Articular chondrocyte of knee joint (primary cell): ENCODE results near the gene WDR73. TPM values are rescaled to one million over a fixed set of nuclear protein-coding genes. Genes with fewer than 3 reads are reported as not detected.

Source experiments
- total RNA-seq: library from RNA; depleted of rRNA; stranded (reverse); fragments of >200 nt; gene quantifications from 2 replicates; pipeline ENCODE4 v1.2.3, GENCODE V29; 2012

WDR73 gene
- total RNA-seq, result 26.6 and 28.4 TPM in 2 replicates

DNA sequence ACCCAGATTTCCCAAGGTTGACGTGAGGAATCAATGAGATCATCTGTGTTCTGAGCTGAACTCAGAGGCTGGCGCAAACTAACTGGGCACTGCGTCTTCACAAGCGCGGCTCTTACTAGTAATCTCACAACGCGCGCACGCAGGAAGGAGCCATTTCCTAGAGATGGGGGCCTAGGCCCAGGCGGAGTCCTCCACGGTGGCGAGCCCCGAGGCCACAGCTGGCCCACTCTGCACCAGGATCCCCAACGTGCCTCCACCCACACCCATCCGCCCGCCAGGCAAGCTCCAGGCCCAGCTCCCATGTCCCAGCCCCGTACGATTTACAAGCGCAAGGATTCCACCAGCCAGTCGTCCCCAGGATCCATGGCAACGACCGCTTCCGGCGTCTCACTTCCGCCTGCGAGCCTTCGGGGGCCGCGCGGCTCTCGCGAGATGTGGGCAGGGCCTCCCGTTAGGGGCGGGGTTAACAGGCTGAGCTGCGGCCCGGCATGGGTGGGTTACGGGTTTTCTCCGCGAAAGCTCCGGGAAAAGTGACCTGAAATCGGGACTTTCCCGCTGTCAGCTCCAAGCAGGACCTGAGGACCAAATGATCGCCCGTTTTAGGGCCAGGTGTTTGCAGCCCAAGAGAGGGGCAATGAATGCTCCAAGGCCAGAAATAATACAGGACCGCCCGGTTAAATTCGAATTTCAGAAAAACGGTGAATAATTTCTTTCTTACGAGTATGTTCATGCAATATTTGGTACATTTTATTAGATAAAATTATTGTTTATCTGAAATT, at the start of gene WDR73:
Gene WDR73, minus strand, starts transcription at position 374 of the 779 bp plus-strand sequence. Its CDS starts 9 bp downstream, at position 365.

DNA sequence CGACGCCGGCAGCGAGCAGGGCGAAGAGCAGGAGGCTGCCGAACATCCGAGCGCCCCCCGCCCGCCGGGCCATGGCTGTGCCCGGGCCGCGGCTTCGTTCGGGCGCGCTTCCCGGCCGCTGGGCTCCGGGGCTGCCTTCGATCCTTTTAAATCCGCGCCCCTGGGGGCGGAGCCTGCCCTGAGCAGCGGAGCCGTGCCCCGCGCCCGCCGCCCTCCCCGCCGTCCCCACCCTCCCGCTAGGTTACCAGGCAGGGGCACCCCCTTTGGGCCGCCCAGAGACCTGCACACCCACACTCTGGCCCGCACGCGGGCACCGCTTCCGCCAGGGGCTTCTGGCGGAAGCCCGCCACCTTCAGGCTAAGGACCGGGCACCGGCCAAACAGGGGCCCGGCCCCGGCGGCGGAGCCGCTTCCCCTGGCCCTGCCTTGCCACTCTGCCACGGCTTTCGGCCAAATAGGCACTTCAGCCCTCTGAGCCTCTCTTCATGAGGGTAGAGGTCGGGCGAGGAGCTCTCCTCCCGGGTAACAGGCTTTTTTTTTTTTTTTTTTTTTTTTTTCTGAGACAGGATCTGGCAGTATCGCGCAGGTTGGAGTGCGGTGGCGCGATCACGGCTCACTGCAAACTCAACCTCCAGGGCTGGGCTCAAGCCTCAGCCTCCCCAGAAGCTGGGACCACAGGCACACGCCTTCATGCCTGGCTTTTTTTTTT, 4.2 kb upstream of the WDR73 start, which contains the start of gene NMB:
Gene NMB, minus strand, starts transcription at position 120 of the 708 bp plus-strand sequence. Its CDS starts 47 bp downstream, at position 73.

DNA sequence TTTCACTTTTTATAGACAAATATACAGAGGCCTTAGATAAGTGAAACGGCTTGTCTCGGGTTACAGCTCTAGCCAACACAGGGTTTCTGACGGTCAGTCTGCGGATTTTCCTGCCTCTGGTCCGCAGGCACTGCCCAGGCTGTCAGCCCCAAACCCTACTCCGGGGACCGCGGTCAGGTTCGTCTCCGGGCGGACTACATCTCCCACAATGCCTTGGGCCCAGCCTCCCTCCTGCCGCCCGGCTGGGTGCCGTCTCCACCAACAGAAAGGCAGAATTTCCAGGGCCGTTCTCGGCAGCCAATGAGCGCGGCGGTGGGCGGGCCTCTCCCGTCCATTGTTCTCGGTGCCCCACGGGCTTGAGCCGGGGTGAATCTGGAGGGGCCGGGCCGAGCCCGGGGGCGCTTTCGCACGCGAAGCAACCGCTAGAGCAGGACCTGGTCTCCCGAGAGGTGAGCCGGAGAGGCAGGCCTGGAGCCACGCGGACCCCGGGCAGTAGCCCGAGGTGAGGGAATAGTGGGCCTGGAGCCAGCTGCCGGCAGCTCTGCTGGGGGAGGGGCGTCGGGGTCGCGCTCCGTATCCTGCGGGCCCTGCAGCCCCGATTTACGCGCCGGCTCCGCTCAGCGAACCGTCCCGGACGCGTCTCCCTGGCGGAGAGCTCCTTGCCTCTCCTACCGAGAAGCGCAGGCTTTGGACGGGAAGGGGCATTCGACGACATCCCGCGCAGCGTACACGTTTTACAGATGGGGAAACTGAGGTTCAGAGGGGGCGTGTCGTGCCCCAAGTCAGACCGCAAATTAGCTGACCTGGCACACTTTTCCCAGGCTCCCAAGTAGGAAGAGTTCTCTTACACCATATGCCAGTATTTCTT, 53.2 kb downstream of the WDR73 start, which contains the start of gene ZSCAN2:
Gene ZSCAN2, plus strand, starts transcription at position 323 of the 868 bp plus-strand sequence. CDS start 2,919 bp downstream, outside the sequence.

Other genes starting within 250 kb of the WDR73 start
- 7.4 and 8.6 TPM in 2 replicates for gene ZSCAN2, start 53.3 kb downstream of the WDR73 start, total RNA-seq
- 2.9 and 5.8 TPM in 2 replicates for gene NMB, start 3.9 kb upstream of the WDR73 start, total RNA-seq
- gene SEC11A, start 61.9 kb upstream of the WDR73 start, total RNA-seq, result 286 and 302 TPM in 2 replicates
- 12.5 and 12.7 TPM in 2 replicates for gene ZNF592, start 94.3 kb upstream of the WDR73 start, total RNA-seq
- gene ALPK3, start 163.1 kb upstream of the WDR73 start, total RNA-seq, result 0.78 and 2.8 TPM in 2 replicates
- not detected in 2 replicates for gene SLC28A1, start 230.4 kb upstream of the WDR73 start, total RNA-seq